T-cell (primary cell): ENCODE results near the gene SBNO1. TPM values are rescaled to one million over a fixed set of nuclear protein-coding genes. Genes with fewer than 3 reads are reported as not detected.
"Not testable (repeated sequence)": the region's sequence is repeated elsewhere in the genome, so short reads cannot be mapped to it uniquely, and the experiment has no call there.

Source experiments
- ATAC-seq, 4 experiments: fragments of 200-7000 bp in 3 of 4; fragments of 150-1000 bp in 1 of 4; cut with Tn5 transposase; replicated peaks in 1 of 4; 1 replicate in 3 of 4; 2 replicates in 1 of 4; pipeline ENCODE4 v1.10.0; 2021; ENCODE audit warnings: moderate library complexity in 3 of 4, mild to moderate bottlenecking in 2 of 4, moderate number of reproducible peaks in 1 of 4
- CTCF ChIA-PET, 2 donors: fragments of 300-600 bp; sonication (Branson Sonifier 250); formaldehyde crosslinking; loops; one replicate each; lab custom pipeline; 2022; ENCODE audit warnings: antibody characterized with exemption in 2 of 2; lab: Charles Lee
- POLR2A ChIA-PET, 2 donors: fragments of 300-600 bp; sonication (Branson Sonifier 250); formaldehyde crosslinking; loops; one replicate each; lab custom pipeline; 2022; ENCODE audit warnings: antibody characterized with exemption in 2 of 2; lab: Charles Lee
- DNase-seq, 35 experiments: peaks; one replicate each; pipeline versions ENCODE4 v3.0.0 to v3.0.0-alpha.2; 2013 to 2023
- H3K27ac ChIP-seq: one replicate; pipeline ENCODE4 v1.5.1; 2013; ENCODE audit warnings: low read length
- H3K27me3 ChIP-seq, 2 experiments: replicated peaks in 1 of 2; 1 replicate in 1 of 2; 2 replicates in 1 of 2; pipeline versions ENCODE4 v1.6.1 to v1.7.0; 2013; ENCODE audit warnings: low read length in 1 of 2, mixed read lengths in 1 of 2; ENCODE audit not compliant: control insufficient read depth in 2 of 2, insufficient read depth in 2 of 2; ENCODE audit errors: extremely low read depth in 1 of 2
- H3K36me3 ChIP-seq, 2 donors: 1 replicate in 1 of 2; 2 replicates in 1 of 2; pipeline versions ENCODE4 v1.6.1 to v1.7.0; 2013; ENCODE audit warnings: low read length in 1 of 2; ENCODE audit not compliant: control insufficient read depth in 2 of 2, insufficient read depth in 1 of 2; ENCODE audit errors: extremely low read depth in 1 of 2
- H3K4me1 ChIP-seq, 2 experiments: 1 replicate in 1 of 2; 2 replicates in 1 of 2; pipeline versions ENCODE4 v1.6.1 to v1.7.0; 2013; ENCODE audit warnings: low read length in 2 of 2, mixed read lengths in 1 of 2; ENCODE audit not compliant: insufficient read depth in 2 of 2, control insufficient read depth in 1 of 2; ENCODE audit errors: extremely low read depth in 1 of 2
- H3K4me3 ChIP-seq, 2 donors: 1 replicate in 1 of 2; 2 replicates in 1 of 2; pipeline versions ENCODE4 v1.5.1 to v1.7.0; 2013; ENCODE audit warnings: mild to moderate bottlenecking in 2 of 2, low read length in 1 of 2, moderate library complexity in 1 of 2; ENCODE audit not compliant: control insufficient read depth in 1 of 2; ENCODE audit errors: extremely low read depth in 1 of 2
- H3K9me3 ChIP-seq: 2 replicates; pipeline ENCODE4 v1.7.0; 2013
- H3K27ac Mint-ChIP-seq, 2 donors: one replicate each; pipeline ENCODE4 v1.8.0; 2020 to 2021; ENCODE audit warnings: mild to moderate bottlenecking in 2 of 2, mixed read lengths in 2 of 2
- H3K27me3 Mint-ChIP-seq, 2 donors: one replicate each; pipeline ENCODE4 v1.8.0; 2021 to 2022; ENCODE audit warnings: mixed read lengths in 2 of 2
- H3K36me3 Mint-ChIP-seq: one replicate; pipeline ENCODE4 v1.8.0; 2021; ENCODE audit warnings: mixed read lengths
- H3K4me1 Mint-ChIP-seq, 3 donors: one replicate each; pipeline ENCODE4 v1.8.0; 2020 to 2022; ENCODE audit warnings: mixed read lengths in 3 of 3, mild to moderate bottlenecking in 1 of 3
- H3K4me3 Mint-ChIP-seq, 3 donors: one replicate each; pipeline ENCODE4 v1.8.0; 2020 to 2022; ENCODE audit warnings: mild to moderate bottlenecking in 3 of 3, mixed read lengths in 3 of 3, moderate library complexity in 3 of 3
- H3K9me3 Mint-ChIP-seq, 3 donors: one replicate each; pipeline ENCODE4 v1.8.0; 2020 to 2022; ENCODE audit warnings: mixed read lengths in 3 of 3
- WGBS: methylation state at CpG from one replicate; pipeline ENCODE4 v1.1.5; 2013; ENCODE audit warnings: missing lambda C conversion rate; ENCODE audit not compliant: insufficient coverage; 5-methylcytosine and 5-hydroxymethylcytosine counted together
- total RNA-seq, 35 experiments: library from RNA in 6 of 35; stranded (reverse) in 6 of 35; fragments of 120-200 nt in 1 of 35; gene quantifications; one replicate each; pipeline versions ENCODE4 v1.2.1 to v1.2.4 and lab custom pipeline; 2013 to 2026

Gene SBNO1
- total RNA-seq (10 to 100 TPM; 36.1 to 42.1 (median 38.6) TPM), total RNA-seq (lab: John Stamatoyannopoulos, UW) (112 to 226 (median 183) reads per million in 29 experiments)
- 41.6 TPM for total RNA-seq (2013)

GRCh38 chr12:123364532-123365024, at the start of gene SBNO1:
Gene SBNO1 (minus strand): TSS chr12:123364847. CDS start chr12:123350441, 14,406 bp downstream.
- Histone ChIP-seq H3K36me3 (no peaks in the 10 kb centered on the region), H3K4me1 (peaks cover 12 to 45% of the 10 kb centered on the region in 2 experiments), H3K4me3 (peak within 1 kb of the TSS; percentile 87 to 89), H3K27ac (peak within 1 kb of the TSS; percentile 93), H3K9me3 (no peaks in the 10 kb centered on the region), H3K27me3 (no peaks in the 10 kb centered on the region)
- ChIA-PET POLR2A (interaction anchor here (0.5 to 1.7 kb wide), 4 partner anchors 60 to 219 kb away, joined by 3 to 6 read pairs (median 3); partner anchors contain the start of genes MPHOSPH9 (in 1 of the 2), MTRFR (in 1 of the 2) and TMED2 (in 1 of the 2)), CTCF (interaction anchor here in 1 of 2 donors (0.7 to 2.2 kb wide), 11 partner anchors 8 to 217 kb away, joined by 3 to 14 read pairs (median 4); partner anchors contain the start of gene KMT5A)
- Mint-ChIP-seq H3K4me3 (peak within 1 kb of the TSS; percentile 84 to 90 (median 86)), H3K36me3 (no peaks in the 10 kb centered on the region), H3K27ac (peak within 1 kb of the TSS; percentile 97), H3K9me3 (no peaks in the 10 kb centered on the region), H3K27me3 (no peaks in the 10 kb centered on the region), H3K4me1 (peaks cover 28 to 34% (median 31%) of the 10 kb centered on the region in 3 donors)
- 0% methylated on average over 19 of the region's 47 CpGs for WGBS
- ATAC-seq (peak; percentile 62 to 76 (median 64)), DNase-seq (peak in 32 of 35 experiments; percentile 81 to 94 (median 88))

GRCh38 chr12:123410041-123410412, 45.4 kb upstream of the SBNO1 start:
- ATAC-seq (no peak), DNase-seq (no peak)
- Histone ChIP-seq H3K27ac (no peak overlapping the region), H3K9me3 (no peaks in the 10 kb centered on the region), H3K4me3 (no peak overlapping the region), H3K36me3 (peaks cover 7 to 37% of the 10 kb centered on the region in 2 donors), H3K4me1 (no peaks in the 10 kb centered on the region), H3K27me3 (no peaks in the 10 kb centered on the region)
- Mint-ChIP-seq H3K4me1 (peaks cover 0 to 2% (median 0%) of the 10 kb centered on the region in 3 donors), H3K27me3 (no peaks in the 10 kb centered on the region), H3K36me3 (peaks cover 18% of the 10 kb centered on the region), H3K9me3 (no peaks in the 10 kb centered on the region), H3K4me3 (no peak overlapping the region), H3K27ac (no peak overlapping the region)
- CTCF ChIA-PET: no interaction called here
- 100% methylated on average over 4 of the region's 5 CpGs for WGBS
- POLR2A ChIA-PET: interaction anchor here (0.5 to 0.8 kb wide), 4 partner anchors 10 to 237 kb away, joined by 3 to 15 read pairs (median 6); no protein-coding TSS in a partner anchor

DNA sequence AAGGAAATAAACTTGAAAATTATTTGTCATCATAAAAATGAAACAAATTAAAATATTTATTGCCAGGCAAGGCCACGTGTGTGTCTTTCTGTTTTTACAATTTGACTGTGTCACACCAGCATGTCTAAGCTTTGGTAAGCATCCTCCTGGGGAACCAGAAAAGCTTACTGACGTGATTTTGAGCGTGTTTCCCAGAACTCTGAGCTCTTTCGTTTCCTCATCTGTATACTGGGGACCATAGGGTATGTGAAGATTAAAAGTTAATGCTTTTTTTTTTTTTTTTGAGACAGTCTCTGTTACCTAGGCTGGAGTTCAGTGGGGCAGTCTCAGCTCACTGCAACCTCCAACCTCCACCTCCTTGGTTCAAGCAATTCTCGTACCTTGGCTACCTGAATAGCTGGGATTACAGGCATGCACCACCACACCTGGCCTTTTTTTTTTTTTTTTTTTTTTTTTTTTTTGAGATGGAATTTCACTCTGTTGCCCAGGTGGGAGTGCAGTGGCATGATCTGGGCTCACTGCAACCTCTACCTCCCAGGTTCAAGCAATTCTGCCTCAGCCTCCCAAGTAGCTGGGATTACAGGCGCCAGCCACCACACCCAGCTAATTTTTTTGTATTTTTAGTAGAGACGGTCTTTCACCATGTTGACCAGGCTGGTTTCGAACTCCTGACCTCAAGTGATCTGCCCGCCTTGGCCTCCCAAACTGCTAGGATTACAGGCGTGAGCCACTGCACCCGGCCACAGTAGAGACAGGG, 44.8 kb upstream of the SBNO1 start:
- not testable (repeated sequence) for H3K27me3 Mint-ChIP-seq, H3K9me3 Mint-ChIP-seq

GRCh38 chr12:123408619-123409018, 44.0 kb upstream of the SBNO1 start:
- H3K27me3 Mint-ChIP-seq, H3K9me3 Mint-ChIP-seq, H3K27ac ChIP-seq, H3K27me3 ChIP-seq, H3K4me3 ChIP-seq, H3K9me3 ChIP-seq, H3K27ac Mint-ChIP-seq, ATAC-seq, DNase-seq, H3K4me3 Mint-ChIP-seq, H3K4me1 ChIP-seq, CTCF ChIA-PET, H3K4me1 Mint-ChIP-seq: not testable (repeated sequence)
- peaks cover 23% of the 10 kb centered on the region for H3K36me3 Mint-ChIP-seq
- peaks cover 12 to 46% of the 10 kb centered on the region in 2 donors for H3K36me3 ChIP-seq
- POLR2A ChIA-PET: interaction anchor here (0.6 to 0.8 kb wide), 3 partner anchors 9 to 564 kb away, joined by 3 to 6 read pairs (median 5); no protein-coding TSS in a partner anchor
- WGBS: no CpG with 5 or more reads among the region's 7 CpGs

More for the DNA sequence above, 44.8 kb upstream of the SBNO1 start:
- DNase-seq, H3K9me3 ChIP-seq, H3K4me1 ChIP-seq, H3K4me3 Mint-ChIP-seq, H3K27ac Mint-ChIP-seq, H3K4me1 Mint-ChIP-seq, H3K27ac ChIP-seq, CTCF ChIA-PET, H3K4me3 ChIP-seq, H3K27me3 ChIP-seq, ATAC-seq: not testable (repeated sequence)
- WGBS: 96% methylated on average over 5 of the region's 11 CpGs
- peaks cover 16% of the 10 kb centered on the region for H3K36me3 Mint-ChIP-seq
- POLR2A ChIA-PET: interaction anchor here (0.5 to 0.8 kb wide), 5 partner anchors 8 to 237 kb away, joined by 3 to 15 read pairs (median 6); no protein-coding TSS in a partner anchor
- peaks cover 7 to 38% of the 10 kb centered on the region in 2 donors for H3K36me3 ChIP-seq

GRCh38 chr12:123407934-123408333, 43.3 kb upstream of the SBNO1 start:
- H3K27me3 Mint-ChIP-seq, H3K4me1 Mint-ChIP-seq, H3K9me3 ChIP-seq, H3K4me1 ChIP-seq, H3K27me3 ChIP-seq, H3K4me3 ChIP-seq, H3K27ac Mint-ChIP-seq, H3K4me3 Mint-ChIP-seq, DNase-seq, H3K27ac ChIP-seq, H3K9me3 Mint-ChIP-seq, CTCF ChIA-PET, ATAC-seq: not testable (repeated sequence)
- no CpG with 5 or more reads among the region's 15 CpGs for WGBS
- POLR2A ChIA-PET: interaction anchor here in 1 of 2 donors (0.7 kb wide), 1 partner anchor 564 kb away, joined by 5 read pairs; no protein-coding TSS in a partner anchor
- H3K36me3 ChIP-seq: peaks cover 12 to 52% of the 10 kb centered on the region in 2 donors
- H3K36me3 Mint-ChIP-seq: peaks cover 27% of the 10 kb centered on the region

GRCh38 chr12:123407269-123407668, 42.6 kb upstream of the SBNO1 start:
- H3K27me3 Mint-ChIP-seq, H3K9me3 Mint-ChIP-seq, H3K9me3 ChIP-seq, H3K4me3 ChIP-seq, DNase-seq, ATAC-seq, H3K4me3 Mint-ChIP-seq, H3K4me1 ChIP-seq, POLR2A ChIA-PET, H3K27ac ChIP-seq, H3K27me3 ChIP-seq, H3K27ac Mint-ChIP-seq, H3K4me1 Mint-ChIP-seq: not testable (repeated sequence)
- CTCF ChIA-PET: interaction anchor here in 1 of 2 donors (0.6 kb wide), 1 partner anchor 8 kb away, joined by 3 read pairs; no protein-coding TSS in a partner anchor
- H3K36me3 ChIP-seq: peaks cover 16 to 54% of the 10 kb centered on the region in 2 donors
- peaks cover 26% of the 10 kb centered on the region for H3K36me3 Mint-ChIP-seq
- WGBS: no CpG with 5 or more reads among the region's 15 CpGs
